ENCODE data around the gene SCRN2. TPM values are rescaled to one million over a fixed set of nuclear protein-coding genes. Genes with fewer than 3 reads are reported as not detected.

SCRN2 gene
- total and polyA plus RNA-seq, 2 of the 13 experiments (the other 11 are each of a cell fraction or from before 2014, with no cell fraction given), result 21.7 to 29.5 TPM

- TF ChIP-seq ZIK1 (CRISPR knock-in tag; IDR thresholded peaks at IDR 0.05; ENCODE audit: borderline replicate concordance, low read depth) (no peak), NR2F1 (CRISPR knock-in tag; IDR thresholded peaks at IDR 0.05) (no peak), HOXA7 (CRISPR knock-in tag; IDR thresholded peaks at IDR 0.05) (no peak), ZNF180 (CRISPR knock-in tag; IDR thresholded peaks at IDR 0.05; ENCODE audit: borderline replicate concordance, low read depth) (no peak), ZNF572 (CRISPR knock-in tag; IDR thresholded peaks at IDR 0.05) (no peak), ZNF749 (CRISPR knock-in tag; IDR thresholded peaks at IDR 0.05; ENCODE audit: borderline replicate concordance) (no peak), RARA (CRISPR knock-in tag; IDR thresholded peaks at IDR 0.05) (peak; percentile 48), HHEX (CRISPR knock-in tag; IDR thresholded peaks at IDR 0.05) (no peak), NR2F6 (IDR thresholded peaks at IDR 0.05) (peak; percentile 46; the same call in 1 of the 2 replicates), NR2F6 (CRISPR knock-in tag; IDR thresholded peaks at IDR 0.05) (no peak), ZNF24 (IDR thresholded peaks at IDR 0.05) (no peak), ZNF44 (CRISPR knock-in tag; IDR thresholded peaks at IDR 0.05) (no peak), ZBTB7A (CRISPR knock-in tag; IDR thresholded peaks at IDR 0.05) (no peak), POLR2AphosphoS5 (IDR thresholded peaks at IDR 0.05; ENCODE audit: low read depth, low read length) (no peak)
Measured at GRCh38 chr17:47878203-47879027, 37.3 kb upstream of the SCRN2 start (continued).

- 11% methylated on average over 9 of the region's 9 CpGs for WGBS (ENCODE audit: low lambda C conversion rate)
- H2AFZ ChIP-seq (ENCODE audit: low read length), result no peak overlapping the region
- no peaks in the 10 kb centered on the region for H4K20me1 ChIP-seq (ENCODE audit: insufficient read depth, low read length)
- no peak overlapping the region for H3K4me3 ChIP-seq (replicated peaks in 1 of 3; ENCODE audit: insufficient read depth in 1 of 3, low read depth in 2 of 3, low read length in 3 of 3)
- peaks cover 19% of the 10 kb centered on the region for H3K4me1 ChIP-seq (ENCODE audit: insufficient read depth, low read length)
- no peaks in the 10 kb centered on the region for H3K9me3 ChIP-seq (ENCODE audit: low read length)
- peaks cover 5 to 56% of the 10 kb centered on the region in 2 experiments; a peak in 4 of 5 replicates for H3K27me3 ChIP-seq (ENCODE audit: control insufficient read depth in 1 of 2, insufficient read depth in 2 of 2, low read length in 2 of 2)
- in situ Hi-C loops (cut with HindIII; ENCODE audit: extremely low pct_ligation_motif_present, low pct_unique_long_range_greater_than_20kb), result no loop called here
- intact Hi-C loops (cut with micrococcal nuclease; ENCODE audit: unreplicated experiment), result no loop called here
- FAIRE-seq (no peak), DNase-seq (ENCODE audit: low spot score) (no peak), ATAC-seq (no peak; the same call in 2 of the 3 replicates)
- no peak overlapping the region for H3K4me2 ChIP-seq (ENCODE audit: low read depth, low read length)
- no peaks in the 10 kb centered on the region for H3K36me3 ChIP-seq (replicated peaks in 1 of 2; ENCODE audit: control insufficient read depth in 1 of 2, insufficient read depth in 2 of 2, low read length in 2 of 2)
- no peaks in the 10 kb centered on the region for H3K79me2 ChIP-seq (ENCODE audit: insufficient read depth, low read length)
- ChIA-PET POLR2A (no interaction called here), CTCF (ENCODE audit: low intra/inter-chr PET ratio, low total read pairs) (no interaction called here)
- no TSS peak for BruUV-seq (replicated peaks)
- no peak overlapping the region for H3K27ac ChIP-seq (ENCODE audit: extremely low read length, insufficient read depth, low read length)
- H3K9ac ChIP-seq (ENCODE audit: insufficient read depth, low read depth, low read length), result no peak overlapping the region
- TF ChIP-seq RXRA (CRISPR knock-in tag; IDR thresholded peaks at IDR 0.05), result no peak
- no peak for TF ChIP-seq RORA (CRISPR knock-in tag; IDR thresholded peaks at IDR 0.05)
- TF ChIP-seq ZNF710 (CRISPR knock-in tag; IDR thresholded peaks at IDR 0.05; ENCODE audit: borderline replicate concordance), result no peak
- TF ChIP-seq ZNF780A (CRISPR knock-in tag; IDR thresholded peaks at IDR 0.05), result no peak
- TF ChIP-seq ZEB1 (IDR thresholded peaks at IDR 0.05; ENCODE audit: insufficient replicate concordance, low read depth), result no peak
- TF ChIP-seq ZNF101 (CRISPR knock-in tag; IDR thresholded peaks at IDR 0.05; ENCODE audit: borderline replicate concordance, low read depth), result no peak
- TF ChIP-seq PRPF4 (IDR thresholded peaks at IDR 0.05; ENCODE audit: low read depth, low read length, poor library complexity, severe bottlenecking), result no peak
- TF ChIP-seq ZNF264 (CRISPR knock-in tag; IDR thresholded peaks at IDR 0.05), result no peak
- TF ChIP-seq ZNF160 (CRISPR knock-in tag; IDR thresholded peaks at IDR 0.05), result no peak
- TF ChIP-seq MAFG (CRISPR knock-in tag; IDR thresholded peaks at IDR 0.05), result no peak
- TF ChIP-seq TEAD3 (CRISPR knock-in tag; optimal IDR thresholded peaks at IDR 0.05; ENCODE audit: borderline replicate concordance), result no peak
Measured at GRCh38 chr17:47877368-47878034, 36.4 kb upstream of the SCRN2 start.

Measured in HepG2 (cell line).